H9 (cell line): ENCODE results near the gene FLNC. TPM values are rescaled to one million over a fixed set of nuclear protein-coding genes. Genes with fewer than 3 reads are reported as not detected.

Source experiments
- DNase-seq: peaks from one replicate; pipeline ENCODE4 v3.0.0-alpha.2; 2017
- H2AFZ ChIP-seq: one replicate; pipeline ENCODE4 v1.6.1; 2013; ENCODE audit warnings: mild to moderate bottlenecking, low read length, control low read depth, moderate library complexity
- H2AK5ac ChIP-seq: 2 replicates; pipeline ENCODE4 v1.6.1; 2013; ENCODE audit warnings: low read length, control low read depth, mixed read lengths; ENCODE audit not compliant: insufficient read length
- H2BK120ac ChIP-seq: one replicate; pipeline ENCODE4 v1.6.1; 2013; ENCODE audit warnings: low read depth, mild to moderate bottlenecking, low read length, control low read depth, inconsistent platforms; ENCODE audit not compliant: poor library complexity, severe bottlenecking
- H2BK12ac ChIP-seq: 2 replicates; pipeline ENCODE4 v1.6.1; 2013; ENCODE audit warnings: low read length, control low read depth, mixed read lengths, low read depth; ENCODE audit not compliant: insufficient read length
- H2BK15ac ChIP-seq: 2 replicates; pipeline ENCODE4 v1.6.1; 2013; ENCODE audit warnings: low read depth, low read length, control low read depth
- H2BK20ac ChIP-seq: one replicate; pipeline ENCODE4 v1.6.1; 2013; ENCODE audit warnings: low read depth, mild to moderate bottlenecking, low read length, control low read depth, inconsistent platforms; ENCODE audit not compliant: poor library complexity, severe bottlenecking
- H2BK5ac ChIP-seq: 2 replicates; pipeline ENCODE4 v1.6.1; 2013; ENCODE audit warnings: low read length, control low read depth, mixed read lengths; ENCODE audit not compliant: insufficient read length
- H3K14ac ChIP-seq: 2 replicates; pipeline ENCODE4 v1.6.1; 2013; ENCODE audit warnings: low read length, control low read depth; ENCODE audit not compliant: insufficient read depth
- H3K18ac ChIP-seq: 2 replicates; pipeline ENCODE4 v1.6.1; 2013; ENCODE audit warnings: low read depth, mild to moderate bottlenecking, mixed read lengths, low read length, control low read depth; ENCODE audit not compliant: insufficient read length
- H3K23ac ChIP-seq: 2 replicates; pipeline ENCODE4 v1.6.1; 2013; ENCODE audit warnings: low read length, control low read depth, mixed read lengths, low read depth; ENCODE audit not compliant: insufficient read length
- H3K23me2 ChIP-seq: 2 replicates; pipeline ENCODE4 v1.6.1; 2013; ENCODE audit warnings: low read depth, mild to moderate bottlenecking, mixed read lengths, low read length, control low read depth; ENCODE audit not compliant: insufficient read length, poor library complexity, severe bottlenecking
- H3K27ac ChIP-seq: 2 replicates; pipeline ENCODE4 v1.5.1; 2013; ENCODE audit warnings: low read length, control low read depth, mixed read lengths, low read depth; ENCODE audit not compliant: insufficient read length
- H3K27me3 ChIP-seq: 2 replicates; pipeline ENCODE4 v1.6.1; 2013; ENCODE audit warnings: low read length, control low read depth, inconsistent platforms; ENCODE audit not compliant: insufficient read depth
- H3K4ac ChIP-seq: 2 replicates; pipeline ENCODE4 v1.6.1; 2013; ENCODE audit warnings: low read depth, mild to moderate bottlenecking, control low read depth, inconsistent platforms, low read length, moderate library complexity
- H3K4me1 ChIP-seq: 2 replicates; pipeline ENCODE4 v1.6.1; 2013; ENCODE audit warnings: low read length, control low read depth, inconsistent platforms; ENCODE audit not compliant: insufficient read depth
- H3K4me2 ChIP-seq: 2 replicates; pipeline ENCODE4 v1.6.1; 2013; ENCODE audit warnings: low read length, control low read depth, mixed read lengths; ENCODE audit not compliant: insufficient read length, insufficient read depth
- H3K56ac ChIP-seq: 2 replicates; pipeline ENCODE4 v1.6.1; 2013; ENCODE audit warnings: low read depth, mild to moderate bottlenecking, mixed read lengths, low read length, control low read depth; ENCODE audit not compliant: insufficient read length
- H3K79me1 ChIP-seq: 2 replicates; pipeline ENCODE4 v1.6.1; 2013; ENCODE audit warnings: low read depth, mild to moderate bottlenecking, moderate library complexity, low read length, control low read depth, inconsistent platforms; ENCODE audit not compliant: insufficient read depth, poor library complexity, severe bottlenecking
- H3K79me2 ChIP-seq: 2 replicates; pipeline ENCODE4 v1.6.1; 2013; ENCODE audit warnings: low read length, control low read depth, inconsistent platforms; ENCODE audit not compliant: insufficient read depth
- H3K9ac ChIP-seq: 2 replicates; pipeline ENCODE4 v1.6.1; 2013; ENCODE audit warnings: low read length, control low read depth, mixed read lengths; ENCODE audit not compliant: insufficient read length; ENCODE audit errors: extremely low read depth
- H3K9me3 ChIP-seq: one replicate; pipeline ENCODE4 v1.6.1; 2013; ENCODE audit warnings: low read depth, low read length, inconsistent platforms; ENCODE audit not compliant: control insufficient read depth
- H3T11ph ChIP-seq: one replicate; pipeline ENCODE4 v1.6.1; 2013; ENCODE audit warnings: mild to moderate bottlenecking, low read length, control low read depth, inconsistent platforms
- H4K20me1 ChIP-seq: one replicate; pipeline ENCODE4 v1.6.1; 2013; ENCODE audit not compliant: control insufficient read depth, insufficient read length, insufficient read depth
- H4K5ac ChIP-seq: 2 replicates; pipeline ENCODE4 v1.6.1; 2013; ENCODE audit warnings: low read depth, mild to moderate bottlenecking, mixed read lengths, low read length, control low read depth; ENCODE audit not compliant: insufficient read length
- H4K8ac ChIP-seq: replicated peaks from 2 replicates; pipeline ENCODE4 v1.6.1; 2013; ENCODE audit warnings: low read length, control low read depth, mixed read lengths, low read depth; ENCODE audit not compliant: insufficient read length
- H4K91ac ChIP-seq: 2 replicates; pipeline ENCODE4 v1.6.1; 2013; ENCODE audit warnings: low read depth, mild to moderate bottlenecking, moderate library complexity, mixed read lengths, low read length, control low read depth; ENCODE audit not compliant: insufficient read length
- H3K27ac Mint-ChIP-seq, 3 experiments: 2 replicates in 2 of 3; 3 replicates in 1 of 3; pipeline ENCODE4 v1.8.0; 2020 to 2021; ENCODE audit warnings: mixed read lengths in 3 of 3, mild to moderate bottlenecking in 1 of 3, moderate library complexity in 1 of 3
- H3K27me3 Mint-ChIP-seq: 2 replicates; pipeline ENCODE4 v1.8.0; 2021; ENCODE audit warnings: low read depth, mild to moderate bottlenecking, moderate library complexity, mixed read lengths
- H3K36me3 Mint-ChIP-seq, 3 experiments: 2 replicates in 2 of 3; 3 replicates in 1 of 3; pipeline ENCODE4 v1.8.0; 2020 to 2021; ENCODE audit warnings: low read depth in 3 of 3, mixed read lengths in 3 of 3; ENCODE audit not compliant: insufficient read depth in 1 of 3
- H3K4me1 Mint-ChIP-seq, 2 experiments: 2 replicates each; pipeline ENCODE4 v1.8.0; 2020; ENCODE audit warnings: mixed read lengths in 2 of 2
- H3K4me3 Mint-ChIP-seq, 2 experiments: 2 replicates in 1 of 2; 3 replicates in 1 of 2; pipeline ENCODE4 v1.8.0; 2020 to 2021; ENCODE audit warnings: mild to moderate bottlenecking in 2 of 2, mixed read lengths in 2 of 2, moderate library complexity in 1 of 2
- H3K9me3 Mint-ChIP-seq, 2 experiments: 2 replicates in 1 of 2; 3 replicates in 1 of 2; pipeline ENCODE4 v1.8.0; 2020; ENCODE audit warnings: mild to moderate bottlenecking in 2 of 2, mixed read lengths in 2 of 2, moderate library complexity in 1 of 2
- WGBS: extraction: QIAGEN DNeasy Blood & Tissue Kit; methylation state at CpG from one replicate; pipeline ENCODE4 v1.1.7; 2013; ENCODE audit warnings: missing lambda C conversion rate, low lambda C conversion rate, mixed read lengths; ENCODE audit not compliant: insufficient read length; ENCODE audit errors: extremely low coverage; 5-methylcytosine and 5-hydroxymethylcytosine counted together
- total RNA-seq: library from RNA; stranded (reverse); gene quantifications from 2 replicates; pipeline ENCODE4 v1.2.1, GENCODE V29; 2021
- TF ChIP-seq, protein P1 (sequence below): fragments of 200-600 bp; sonication (generic); conservative IDR thresholded peaks from 3 replicates; pipeline ENCODE4 v1.8.0; 2021; ENCODE audit warnings: antibody characterized with exemption, mild to moderate bottlenecking

The FLNC gene
- total RNA-seq, 1 experiment from 2014 or later, result 12.2 TPM

DNA sequence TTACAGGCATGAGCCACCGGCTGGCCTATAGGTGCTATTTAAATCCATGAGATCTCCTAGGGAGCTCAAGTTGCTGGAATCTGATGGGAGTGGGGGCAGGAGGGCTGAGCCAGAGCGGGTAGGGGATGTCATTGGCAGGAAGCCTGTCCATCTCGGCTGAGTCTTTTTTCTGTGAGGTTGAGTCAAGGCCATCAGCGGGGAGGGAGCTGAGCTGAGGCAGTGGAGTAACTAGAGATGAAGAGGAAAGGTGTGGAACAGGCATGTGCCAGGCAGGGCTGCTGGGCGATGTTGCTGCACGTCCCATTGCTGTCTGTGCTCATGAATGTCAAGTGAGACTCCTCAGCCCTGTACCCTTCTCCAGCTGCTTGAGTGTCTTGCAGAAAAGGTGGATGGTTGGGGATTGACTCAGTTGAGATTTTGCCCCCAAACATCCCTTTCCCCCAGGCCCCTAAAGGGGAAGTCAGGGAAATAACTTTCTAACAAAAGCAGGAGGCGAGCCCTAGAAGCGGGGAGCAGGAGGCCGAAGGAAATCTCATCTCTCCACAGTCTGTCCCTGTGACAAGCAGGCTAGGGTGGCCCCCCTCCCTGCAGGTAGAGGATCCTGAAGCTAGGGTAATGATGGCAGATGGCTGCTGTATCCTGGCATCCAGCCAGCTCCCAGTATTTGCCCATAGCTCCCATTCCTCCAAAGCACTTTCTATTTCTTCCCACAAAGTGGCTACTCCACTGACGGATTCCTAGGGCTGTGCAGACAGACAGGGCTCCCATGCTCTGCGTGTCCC, 37.8 kb downstream of the FLNC start:
- no peak overlapping the region for H2BK15ac ChIP-seq
- H3K4me2 ChIP-seq, result no peak overlapping the region
- H3K27ac ChIP-seq, result no peak overlapping the region
- H4K91ac ChIP-seq, result no peak overlapping the region
- no peak overlapping the region for H3K23ac ChIP-seq
- H3K9ac ChIP-seq, result no peak overlapping the region
- peaks cover 52% of the 10 kb centered on the region for H3K27me3 Mint-ChIP-seq
- no peak overlapping the region for H2BK5ac ChIP-seq
- H3K79me2 ChIP-seq, result no peaks in the 10 kb centered on the region; the same call in 1 of the 2 replicates
- peak overlapping the region; percentile 56 to 77; a peak in 4 of 5 replicates for H3K4me3 Mint-ChIP-seq
- no peaks in the 10 kb centered on the region for H4K20me1 ChIP-seq
- 0 out of 2 replicates have a peak, but pooled peaks cover 3% of the 10 kb centered on the region for H3K4me1 ChIP-seq
- no peaks in the 10 kb centered on the region for H3K9me3 ChIP-seq
- H3K4me1 Mint-ChIP-seq, result peaks cover 26 to 30% of the 10 kb centered on the region in 2 experiments
- no peak overlapping the region for H4K5ac ChIP-seq
- H2BK20ac ChIP-seq, result no peak overlapping the region
- no peak overlapping the region for H2BK120ac ChIP-seq
- no CpG with 5 or more reads among the region's 11 CpGs for WGBS
- no peak overlapping the region for H2AK5ac ChIP-seq
- H2AFZ ChIP-seq, result no peak overlapping the region
- H3K4ac ChIP-seq, result no peak overlapping the region
- H3K79me1 ChIP-seq, result no peaks in the 10 kb centered on the region
- no peak overlapping the region for H4K8ac ChIP-seq
- TF ChIP-seq, protein P1, sequence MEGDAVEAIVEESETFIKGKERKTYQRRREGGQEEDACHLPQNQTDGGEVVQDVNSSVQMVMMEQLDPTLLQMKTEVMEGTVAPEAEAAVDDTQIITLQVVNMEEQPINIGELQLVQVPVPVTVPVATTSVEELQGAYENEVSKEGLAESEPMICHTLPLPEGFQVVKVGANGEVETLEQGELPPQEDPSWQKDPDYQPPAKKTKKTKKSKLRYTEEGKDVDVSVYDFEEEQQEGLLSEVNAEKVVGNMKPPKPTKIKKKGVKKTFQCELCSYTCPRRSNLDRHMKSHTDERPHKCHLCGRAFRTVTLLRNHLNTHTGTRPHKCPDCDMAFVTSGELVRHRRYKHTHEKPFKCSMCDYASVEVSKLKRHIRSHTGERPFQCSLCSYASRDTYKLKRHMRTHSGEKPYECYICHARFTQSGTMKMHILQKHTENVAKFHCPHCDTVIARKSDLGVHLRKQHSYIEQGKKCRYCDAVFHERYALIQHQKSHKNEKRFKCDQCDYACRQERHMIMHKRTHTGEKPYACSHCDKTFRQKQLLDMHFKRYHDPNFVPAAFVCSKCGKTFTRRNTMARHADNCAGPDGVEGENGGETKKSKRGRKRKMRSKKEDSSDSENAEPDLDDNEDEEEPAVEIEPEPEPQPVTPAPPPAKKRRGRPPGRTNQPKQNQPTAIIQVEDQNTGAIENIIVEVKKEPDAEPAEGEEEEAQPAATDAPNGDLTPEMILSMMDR, result no peak
- peak overlapping the region in 1 of 3 experiments; percentile 12; a peak in 1 of 7 replicates for H3K27ac Mint-ChIP-seq
- H3K23me2 ChIP-seq, result peaks cover 19% of the 10 kb centered on the region
- H3T11ph ChIP-seq, result no peak overlapping the region
- H3K27me3 ChIP-seq, result peaks cover 11% of the 10 kb centered on the region; the same call in 1 of the 2 replicates
- no peak overlapping the region for H3K56ac ChIP-seq
- H3K18ac ChIP-seq, result no peak overlapping the region
- H3K14ac ChIP-seq, result no peak overlapping the region
- no peak overlapping the region for H2BK12ac ChIP-seq
- DNase-seq, result peak; percentile 65
- peaks cover 12 to 18% (median 15%) of the 10 kb centered on the region in 3 experiments for H3K36me3 Mint-ChIP-seq
- H3K9me3 Mint-ChIP-seq, result no peaks in the 10 kb centered on the region; a peak in 1 of 5 replicates
